HAP-1 (cell line): Measurements from ENCODE around the gene TP73.
"Not testable (repeated sequence)": the region's sequence is repeated elsewhere in the genome, so short reads cannot be mapped to it uniquely, and the experiment has no call there.

Experiments used
- DNase-seq, 2 experiments: peaks; one replicate each; pipeline ENCODE4 v3.0.0-alpha.2; 2016 to 2020; ENCODE audit warnings: low spot score in 2 of 2
- H3K27me3 ChIP-seq: fragments of 250-450 bp; sonication (Bioruptor Pico); 2 replicates; pipeline ENCODE4 v1.5.1; 2020; ENCODE audit warnings: low read depth, mild to moderate bottlenecking, moderate library complexity
- H3K36me3 ChIP-seq: fragments of 250-450 bp; sonication (Bioruptor Pico); replicated peaks from 2 replicates; pipeline ENCODE4 v1.5.1; 2020; ENCODE audit warnings: mild to moderate bottlenecking
- H3K4me1 ChIP-seq: fragments of 250-450 bp; sonication (Bioruptor Pico); 2 replicates; pipeline ENCODE4 v1.5.1; 2020; ENCODE audit warnings: mild to moderate bottlenecking
- H3K4me3 ChIP-seq: fragments of 250-450 bp; sonication (Bioruptor Pico); 2 replicates; pipeline ENCODE4 v1.5.1; 2020; ENCODE audit warnings: mild to moderate bottlenecking, moderate library complexity
- H3K9me3 ChIP-seq: fragments of 250-450 bp; sonication (Bioruptor Pico); 2 replicates; pipeline ENCODE4 v1.5.1; 2020; ENCODE audit warnings: mild to moderate bottlenecking, moderate library complexity
- in situ Hi-C: fragments of 300-500 bp; cut with MboI; formaldehyde crosslinking; loops from 3 replicates; pipeline ENCODE4 v1.14.3; 2020; ENCODE audit warnings: low sequenced_read_pairs, inconsistent platforms, mixed read lengths

Gene TP73

GRCh38 chr1:3718764-3719163, 66.4 kb downstream of the TP73 start:
- Histone ChIP-seq H3K4me1 (no peaks in the 10 kb centered on the region), H3K4me3 (no peak overlapping the region), H3K27me3 (no peaks in the 10 kb centered on the region), H3K9me3 (no peaks in the 10 kb centered on the region), H3K36me3 (no peaks in the 10 kb centered on the region)
- in situ Hi-C loops, result no loop called here
- DNase-seq, result no peak

DNA sequence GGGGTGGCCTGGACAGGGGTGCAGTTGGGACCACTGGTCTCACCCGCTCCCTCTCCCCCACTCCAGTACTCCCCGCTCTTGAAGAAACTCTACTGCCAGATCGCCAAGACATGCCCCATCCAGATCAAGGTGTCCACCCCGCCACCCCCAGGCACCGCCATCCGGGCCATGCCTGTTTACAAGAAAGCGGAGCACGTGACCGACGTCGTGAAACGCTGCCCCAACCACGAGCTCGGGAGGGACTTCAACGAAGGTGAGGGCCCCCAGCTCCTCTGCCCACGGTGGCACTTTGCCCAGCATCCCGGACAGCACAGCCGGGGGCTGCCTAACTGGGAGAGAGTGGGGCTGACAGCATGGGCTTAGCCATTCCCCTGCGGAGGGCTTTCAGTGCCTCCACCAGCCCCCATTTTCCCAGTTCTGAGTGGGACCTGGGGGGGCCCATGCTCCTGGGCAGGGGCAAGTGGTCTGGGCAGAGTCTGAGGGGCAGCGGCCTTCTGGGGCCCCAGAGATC, 69.7 kb downstream of the TP73 start:
- in situ Hi-C loops, result no loop called here
- Histone ChIP-seq H3K36me3 (no peaks in the 10 kb centered on the region), H3K27me3 (no peaks in the 10 kb centered on the region), H3K4me1 (no peaks in the 10 kb centered on the region), H3K9me3 (no peaks in the 10 kb centered on the region), H3K4me3 (no peak overlapping the region)
- DNase-seq, result no peak

GRCh38 chr1:3722846-3723245, 70.5 kb downstream of the TP73 start:
- Histone ChIP-seq H3K9me3 (no peaks in the 10 kb centered on the region), H3K4me3 (no peak overlapping the region), H3K4me1 (no peaks in the 10 kb centered on the region), H3K27me3 (no peaks in the 10 kb centered on the region), H3K36me3 (no peaks in the 10 kb centered on the region)
- in situ Hi-C loops, result no loop called here
- DNase-seq, result no peak

DNA sequence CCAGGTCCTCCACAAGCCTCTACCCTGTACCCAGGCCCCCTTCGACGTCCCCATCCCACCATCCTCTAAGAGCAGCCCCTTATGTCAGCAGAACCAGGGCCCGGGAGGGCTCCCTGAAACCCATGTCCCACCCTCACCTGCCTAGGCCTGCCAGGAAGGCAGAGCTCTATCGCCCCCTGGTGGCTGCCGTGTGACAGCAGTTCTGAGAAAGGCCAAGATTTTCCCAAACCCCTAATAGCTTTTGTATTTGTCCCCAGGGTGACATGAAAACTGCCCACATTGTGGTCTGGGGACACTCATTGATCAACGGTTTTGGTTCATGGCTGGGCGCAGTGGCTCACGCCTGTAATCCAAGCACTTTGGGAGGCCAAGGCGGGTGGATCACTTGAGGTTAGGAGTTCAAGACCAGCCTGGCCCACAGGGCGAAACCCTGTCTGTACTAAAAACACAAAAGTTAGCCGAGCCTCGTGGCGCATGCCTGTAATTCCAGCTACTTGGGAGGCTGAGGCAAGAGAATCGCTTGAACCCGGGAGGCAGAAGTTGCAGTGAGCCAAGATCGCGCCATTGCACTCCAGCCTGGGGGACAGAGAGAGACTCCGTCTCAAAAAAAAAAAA, 72.2 kb downstream of the TP73 start:
- H3K9me3 ChIP-seq, H3K4me3 ChIP-seq, in situ Hi-C loops, H3K27me3 ChIP-seq, H3K36me3 ChIP-seq, H3K4me1 ChIP-seq: not testable (repeated sequence)
- DNase-seq, result peak; percentile 55 to 89

GRCh38 chr1:3725366-3725765, 73.0 kb downstream of the TP73 start:
- Histone ChIP-seq H3K9me3 (no peaks in the 10 kb centered on the region), H3K4me3 (no peak overlapping the region), H3K27me3 (no peaks in the 10 kb centered on the region), H3K4me1 (no peaks in the 10 kb centered on the region), H3K36me3 (no peaks in the 10 kb centered on the region)
- in situ Hi-C loops, result no loop called here
- no peak for DNase-seq

DNA sequence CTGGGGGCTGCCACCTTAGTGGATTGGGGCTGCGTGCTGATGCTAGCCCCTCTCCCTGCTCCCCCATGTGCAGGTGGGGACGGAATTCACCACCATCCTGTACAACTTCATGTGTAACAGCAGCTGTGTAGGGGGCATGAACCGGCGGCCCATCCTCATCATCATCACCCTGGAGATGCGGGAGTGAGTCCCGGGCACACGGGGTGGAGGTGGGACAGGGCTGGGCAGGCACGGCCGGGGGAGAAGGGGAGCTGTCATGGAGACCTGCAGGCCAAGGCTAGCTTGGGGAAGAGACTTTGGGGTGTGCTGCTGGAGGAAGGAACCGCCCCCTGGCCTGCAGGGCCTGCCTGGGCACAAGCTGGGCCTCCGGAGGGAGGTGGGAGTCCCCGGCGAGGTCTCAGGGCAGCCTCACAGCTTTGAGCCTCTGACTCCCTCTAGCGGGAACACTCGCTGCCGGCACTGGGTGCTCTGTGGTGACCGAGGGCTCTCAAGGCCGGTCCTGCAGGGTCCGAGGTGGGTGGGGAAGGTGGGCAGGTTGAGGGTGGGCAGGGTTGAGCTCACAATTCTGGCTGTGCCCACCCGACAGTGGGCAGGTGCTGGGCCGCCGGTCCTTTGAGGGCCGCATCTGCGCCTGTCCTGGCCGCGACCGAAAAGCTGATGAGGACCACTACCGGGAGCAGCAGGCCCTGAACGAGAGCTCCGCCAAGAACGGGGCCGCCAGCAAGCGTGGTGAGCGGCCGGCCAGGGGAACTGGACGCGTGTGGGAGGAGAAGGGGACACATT, 74.9 kb downstream of the TP73 start:
- Histone ChIP-seq H3K4me3 (no peak overlapping the region), H3K36me3 (no peaks in the 10 kb centered on the region), H3K4me1 (no peaks in the 10 kb centered on the region), H3K9me3 (no peaks in the 10 kb centered on the region), H3K27me3 (no peaks in the 10 kb centered on the region)
- DNase-seq, result peak in 1 of 2 experiments; percentile 59
- in situ Hi-C loops, result no loop called here

DNA sequence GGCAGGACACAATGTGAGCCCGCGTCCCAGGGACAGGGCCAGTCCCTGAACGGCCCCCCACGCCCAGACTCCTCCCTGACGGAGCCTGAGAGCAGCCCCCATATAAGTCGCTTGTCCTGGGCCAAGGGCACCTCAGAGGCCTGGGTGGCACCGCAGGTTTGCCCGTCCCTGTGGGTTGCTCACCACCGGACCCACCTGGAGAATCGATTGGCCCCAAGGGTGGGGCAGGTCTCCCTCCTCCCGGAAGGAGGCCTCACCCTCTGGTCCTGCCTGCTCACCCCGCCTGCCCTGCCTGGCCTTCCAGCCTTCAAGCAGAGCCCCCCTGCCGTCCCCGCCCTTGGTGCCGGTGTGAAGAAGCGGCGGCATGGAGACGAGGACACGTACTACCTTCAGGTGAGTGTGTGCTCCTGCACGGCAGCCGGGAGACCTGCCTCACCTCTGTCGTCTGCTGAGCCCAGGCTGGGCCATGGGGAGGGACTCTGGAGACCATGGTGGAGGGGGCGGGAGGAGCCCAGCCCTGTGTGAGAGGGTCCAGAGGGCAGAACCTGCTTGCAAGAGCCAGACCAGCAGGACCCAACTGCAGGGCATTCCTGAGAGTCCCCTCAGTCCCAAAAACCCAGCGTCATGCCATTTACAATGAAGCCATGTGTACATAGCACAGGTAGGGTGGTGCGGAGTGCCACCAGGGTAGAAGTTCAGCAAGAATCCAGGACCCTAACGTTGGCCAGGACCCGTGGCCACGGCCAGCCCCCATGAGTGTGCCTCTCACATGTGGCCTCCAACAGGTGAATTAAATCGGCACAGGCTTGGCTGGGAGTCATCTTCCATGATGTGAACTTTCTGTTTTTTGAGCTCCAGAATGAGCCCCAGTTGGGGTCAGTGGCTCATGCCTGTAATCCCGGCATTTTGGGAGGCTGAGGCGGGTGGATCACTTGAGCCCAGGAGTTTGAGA, 75.8 kb downstream of the TP73 start:
- Histone ChIP-seq H3K4me1 (no peaks in the 10 kb centered on the region), H3K4me3 (no peak overlapping the region), H3K9me3 (no peaks in the 10 kb centered on the region), H3K36me3 (no peaks in the 10 kb centered on the region), H3K27me3 (no peaks in the 10 kb centered on the region)
- no peak for DNase-seq
- in situ Hi-C loops, result no loop called here

DNA sequence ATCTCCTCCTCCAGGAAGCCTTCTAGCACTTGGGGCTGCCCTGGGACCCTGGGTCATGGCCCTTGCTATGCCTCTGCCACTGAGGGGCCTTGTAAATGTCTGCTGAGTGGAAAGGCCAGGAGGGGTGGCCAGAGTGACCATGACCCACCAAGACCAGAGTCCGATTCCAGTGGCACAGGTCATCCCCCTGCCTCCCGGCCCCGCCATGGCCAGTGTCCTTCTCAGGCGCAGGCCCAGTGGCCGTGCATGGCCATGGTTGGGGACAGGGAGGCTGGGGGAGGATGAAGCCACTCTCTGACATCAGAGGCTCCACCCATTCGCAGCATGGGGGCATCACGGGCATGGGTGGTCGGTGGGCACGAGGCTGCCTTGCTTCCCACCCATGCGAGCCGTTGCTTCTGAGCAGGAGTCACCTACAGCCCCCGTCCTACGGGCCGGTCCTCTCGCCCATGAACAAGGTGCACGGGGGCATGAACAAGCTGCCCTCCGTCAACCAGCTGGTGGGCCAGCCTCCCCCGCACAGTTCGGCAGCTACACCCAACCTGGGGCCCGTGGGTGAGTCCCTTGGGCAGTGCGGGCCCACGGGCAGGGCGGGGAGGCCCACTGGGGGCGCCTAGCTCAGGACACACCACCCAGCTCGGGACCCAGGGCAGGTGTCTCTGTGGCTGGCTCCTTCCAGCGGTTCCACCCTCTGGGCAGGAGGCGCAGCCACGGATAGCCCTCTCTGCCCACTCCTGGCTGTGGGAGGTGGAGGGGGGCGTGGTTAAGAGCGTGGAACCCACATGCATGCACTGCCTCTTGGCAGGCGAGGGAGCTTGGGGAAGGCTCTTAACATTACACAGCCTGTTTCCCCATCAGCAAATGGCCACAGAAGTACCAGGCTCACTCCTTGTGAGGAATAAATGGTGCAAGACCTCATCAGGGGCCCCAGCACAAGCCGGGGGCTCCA, 77.6 kb downstream of the TP73 start:
- no peaks in the 10 kb centered on the region for H3K4me1 ChIP-seq
- H3K27me3 ChIP-seq, result no peaks in the 10 kb centered on the region
- no peak overlapping the region for H3K4me3 ChIP-seq
- DNase-seq, result no peak
- in situ Hi-C loops, result no loop called here
- no peaks in the 10 kb centered on the region for H3K9me3 ChIP-seq
- H3K36me3 ChIP-seq, result peaks cover 3% of the 10 kb centered on the region; the same call in 1 of the 2 replicates

- in situ Hi-C loops, result no loop called here
- no peak overlapping the region for H3K4me3 ChIP-seq
- H3K9me3 ChIP-seq, result no peaks in the 10 kb centered on the region
- no peak for DNase-seq
- no peaks in the 10 kb centered on the region for H3K4me1 ChIP-seq
- no peaks in the 10 kb centered on the region for H3K27me3 ChIP-seq
- H3K36me3 ChIP-seq, result peaks cover 5% of the 10 kb centered on the region
These were observed 78.4 kb downstream of the TP73 start for GRCh38 chr1:3730543-3731247.

DNA sequence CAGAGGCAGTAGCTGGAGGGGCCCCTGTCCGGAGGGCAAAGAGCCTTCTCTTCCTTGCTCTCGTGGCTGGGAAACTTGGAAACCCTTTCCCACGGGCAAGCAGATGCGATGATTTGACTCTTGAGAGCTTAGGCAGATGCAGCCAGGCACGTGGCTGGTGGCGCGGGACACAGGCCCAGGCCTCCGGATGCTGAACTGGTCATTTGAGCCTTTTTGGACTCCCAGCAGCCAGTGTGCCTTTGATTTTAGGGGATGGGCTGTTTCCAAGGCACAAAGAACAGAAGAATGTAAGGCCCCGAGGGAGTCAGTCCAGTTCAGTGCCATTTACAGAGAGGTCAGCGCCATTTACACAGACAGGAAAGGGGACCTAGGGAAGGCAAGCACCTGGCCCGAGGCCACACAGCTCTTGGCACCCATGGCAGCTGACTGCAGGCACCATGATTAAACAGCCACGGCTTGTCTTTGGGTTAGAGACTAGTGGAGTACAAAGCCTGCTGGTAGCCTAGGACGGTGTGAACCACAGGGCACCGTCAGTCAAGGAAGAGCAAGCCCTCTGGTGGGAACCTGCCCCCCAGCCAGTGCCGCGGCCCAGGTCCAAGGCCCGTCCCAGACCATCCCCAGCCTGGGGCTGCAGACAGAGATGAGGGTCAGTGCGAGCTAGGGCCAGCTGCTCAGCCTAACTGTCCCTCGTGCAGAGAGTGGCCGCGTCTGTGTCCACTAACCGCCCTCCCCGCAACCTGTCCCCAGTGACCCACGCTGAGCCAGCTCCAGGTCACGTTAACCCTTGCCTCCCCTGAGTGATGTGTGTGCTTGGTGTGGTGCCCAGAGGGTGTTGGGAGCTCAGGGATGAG, 79.5 kb downstream of the TP73 start:
- Histone ChIP-seq H3K36me3 (peaks cover 12% of the 10 kb centered on the region), H3K9me3 (no peaks in the 10 kb centered on the region), H3K27me3 (no peaks in the 10 kb centered on the region), H3K4me3 (no peak overlapping the region), H3K4me1 (no peaks in the 10 kb centered on the region)
- in situ Hi-C loops, result no loop called here
- no peak for DNase-seq

GRCh38 chr1:3732434-3733093, 80.2 kb downstream of the TP73 start:
- H3K9me3 ChIP-seq, result no peaks in the 10 kb centered on the region

More at GRCh38 chr1:3732434-3733093, 80.2 kb downstream of the TP73 start:
- in situ Hi-C loops, result no loop called here
- Histone ChIP-seq H3K4me3 (no peak overlapping the region), H3K4me1 (no peaks in the 10 kb centered on the region), H3K27me3 (no peaks in the 10 kb centered on the region), H3K36me3 (peaks cover 15% of the 10 kb centered on the region)
- no peak for DNase-seq
